CD4-positive, alpha-beta T cell (primary cell): Measurements from ENCODE around the gene PTRH1. TPM values are rescaled to one million over a fixed set of nuclear protein-coding genes. Genes with fewer than 3 reads are reported as not detected.

Experiments
- ATAC-seq: fragments of 200-7000 bp; cut with Tn5 transposase; one replicate; pipeline ENCODE4 v1.10.0; 2022; ENCODE audit warnings: mild to moderate bottlenecking; ENCODE audit not compliant: poor library complexity
- CTCF ChIA-PET: fragments of 350-600 bp; sonication (Branson Sonifier 250); formaldehyde crosslinking; loops from one replicate; lab custom pipeline; 2021; ENCODE audit warnings: antibody characterized with exemption, inconsistent platforms; lab: Charles Lee
- POLR2A ChIA-PET: fragments of 350-600 bp; sonication (Branson Sonifier 250); formaldehyde crosslinking; loops from one replicate; lab custom pipeline; 2021; ENCODE audit warnings: antibody characterized with exemption, inconsistent platforms; lab: Charles Lee
- DNase-seq, 14 experiments: peaks; one replicate each; pipeline ENCODE4 v3.0.0-alpha.2; 2013 to 2020; ENCODE audit warnings: mixed read lengths in 2 of 14
- H3K27ac ChIP-seq, 2 donors: one replicate each; pipeline versions ENCODE4 v1.5.1 to v1.7.0; 2013; ENCODE audit warnings: low read length in 2 of 2, low read depth in 1 of 2, mild to moderate bottlenecking in 1 of 2
- H3K27me3 ChIP-seq, 2 experiments: 1 replicate in 1 of 2; 2 replicates in 1 of 2; pipeline versions ENCODE4 v1.6.1 to v1.7.0; 2013; ENCODE audit warnings: low read length in 2 of 2, control low read depth in 1 of 2, mild to moderate bottlenecking in 1 of 2, moderate library complexity in 1 of 2; ENCODE audit not compliant: insufficient read depth in 2 of 2, control insufficient read depth in 1 of 2
- H3K36me3 ChIP-seq: one replicate; pipeline ENCODE4 v1.6.1; 2013; ENCODE audit warnings: low read length, control low read depth; ENCODE audit not compliant: insufficient read depth
- H3K4me1 ChIP-seq: one replicate; pipeline ENCODE4 v1.6.1; 2013; ENCODE audit warnings: low read length, control low read depth; ENCODE audit not compliant: insufficient read depth
- H3K4me3 ChIP-seq: one replicate; pipeline ENCODE4 v1.5.1; 2013; ENCODE audit warnings: mild to moderate bottlenecking, low read length, moderate library complexity
- H3K9me3 ChIP-seq, 2 experiments: 1 replicate in 1 of 2; 2 replicates in 1 of 2; pipeline versions ENCODE4 v1.6.1 to v1.7.0; 2013; ENCODE audit warnings: low read length in 2 of 2, mild to moderate bottlenecking in 2 of 2, control low read depth in 1 of 2, moderate library complexity in 1 of 2; ENCODE audit not compliant: control insufficient read depth in 1 of 2, insufficient read depth in 1 of 2
- H3K27ac Mint-ChIP-seq: one replicate; pipeline ENCODE4 v1.8.0; 2020; ENCODE audit warnings: mixed read lengths
- H3K27me3 Mint-ChIP-seq: one replicate; pipeline ENCODE4 v1.8.0; 2021; ENCODE audit warnings: mixed read lengths
- H3K36me3 Mint-ChIP-seq: one replicate; pipeline ENCODE4 v1.8.0; 2021; ENCODE audit warnings: low read depth, mixed read lengths
- H3K4me1 Mint-ChIP-seq: one replicate; pipeline ENCODE4 v1.8.0; 2021; ENCODE audit warnings: low read depth, mixed read lengths
- H3K4me3 Mint-ChIP-seq: one replicate; pipeline ENCODE4 v1.8.0; 2020; ENCODE audit warnings: mild to moderate bottlenecking, mixed read lengths
- H3K9me3 Mint-ChIP-seq: one replicate; pipeline ENCODE4 v1.8.0; 2020; ENCODE audit warnings: mixed read lengths
- intact Hi-C, 2 experiments: fragments of 100-400 bp; cut with DNase I in 1 of 2; cut with micrococcal nuclease in 1 of 2; formaldehyde crosslinking; loops; one replicate each; pipeline versions ENCODE4 v1.15.1 to v1.9.0; 2023 to 2025; cut with DNase I, micrococcal nuclease
- total RNA-seq, 174 experiments: library from RNA in 2 of 174; stranded (reverse) in 2 of 174; gene quantifications; one replicate each; pipeline ENCODE4 v1.2.3 and lab custom pipeline; 2021 to 2026
- TF ChIP-seq, protein P1 (sequence below): fragments of 200-600 bp; IDR thresholded peaks from one replicate; pipeline ENCODE4 v1.8.0; 2022; ENCODE audit warnings: antibody characterized with exemption, mild to moderate bottlenecking

PTRH1 gene
- total RNA-seq, 2 experiments from 2014 or later, result 4.5 to 5.9 TPM

DNA sequence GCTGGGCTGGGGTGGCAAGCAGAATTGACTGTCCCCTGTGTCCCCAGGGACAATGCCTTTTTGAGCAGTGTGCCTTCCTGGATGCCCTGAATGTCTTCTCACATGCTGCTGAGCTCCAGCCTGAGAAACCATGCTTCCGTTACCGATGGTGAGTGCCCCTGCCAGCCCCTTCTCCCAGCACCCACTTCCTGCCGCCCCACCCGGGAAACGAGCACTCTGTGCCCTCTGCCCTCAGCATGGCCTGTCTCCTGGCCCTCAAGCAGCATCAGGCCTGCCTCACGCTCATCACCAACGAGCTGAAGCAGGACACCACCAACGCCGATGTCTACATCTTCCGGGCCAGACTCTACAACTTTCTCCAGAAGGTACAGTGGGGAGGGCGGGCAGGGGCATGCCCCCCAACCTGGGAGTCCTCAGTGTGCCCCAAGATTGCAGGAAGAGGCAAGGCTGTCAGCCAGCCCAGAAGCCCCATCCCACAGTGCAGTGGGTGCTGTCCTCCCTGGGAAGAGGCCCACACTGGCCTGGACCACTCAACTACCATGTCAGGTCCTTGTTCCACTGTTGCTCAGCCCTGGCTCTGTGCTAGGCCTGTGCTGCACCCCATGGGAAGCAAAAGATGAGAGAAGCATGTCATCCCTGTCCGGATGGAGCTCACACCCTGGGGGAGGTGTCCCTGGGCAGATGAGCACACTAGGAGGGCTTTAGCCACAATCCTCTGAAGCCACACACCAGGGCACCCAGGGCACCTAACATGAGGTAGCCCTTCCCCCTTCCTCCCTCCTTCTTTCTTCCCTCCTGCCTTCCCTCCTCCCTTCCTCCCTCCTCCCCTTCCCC, 4.8 kb upstream of the PTRH1 start:
- TF ChIP-seq, protein P1, sequence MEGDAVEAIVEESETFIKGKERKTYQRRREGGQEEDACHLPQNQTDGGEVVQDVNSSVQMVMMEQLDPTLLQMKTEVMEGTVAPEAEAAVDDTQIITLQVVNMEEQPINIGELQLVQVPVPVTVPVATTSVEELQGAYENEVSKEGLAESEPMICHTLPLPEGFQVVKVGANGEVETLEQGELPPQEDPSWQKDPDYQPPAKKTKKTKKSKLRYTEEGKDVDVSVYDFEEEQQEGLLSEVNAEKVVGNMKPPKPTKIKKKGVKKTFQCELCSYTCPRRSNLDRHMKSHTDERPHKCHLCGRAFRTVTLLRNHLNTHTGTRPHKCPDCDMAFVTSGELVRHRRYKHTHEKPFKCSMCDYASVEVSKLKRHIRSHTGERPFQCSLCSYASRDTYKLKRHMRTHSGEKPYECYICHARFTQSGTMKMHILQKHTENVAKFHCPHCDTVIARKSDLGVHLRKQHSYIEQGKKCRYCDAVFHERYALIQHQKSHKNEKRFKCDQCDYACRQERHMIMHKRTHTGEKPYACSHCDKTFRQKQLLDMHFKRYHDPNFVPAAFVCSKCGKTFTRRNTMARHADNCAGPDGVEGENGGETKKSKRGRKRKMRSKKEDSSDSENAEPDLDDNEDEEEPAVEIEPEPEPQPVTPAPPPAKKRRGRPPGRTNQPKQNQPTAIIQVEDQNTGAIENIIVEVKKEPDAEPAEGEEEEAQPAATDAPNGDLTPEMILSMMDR, result no peak
- Histone ChIP-seq H3K36me3 (no peaks in the 10 kb centered on the region), H3K4me1 (peaks cover 51% of the 10 kb centered on the region), H3K4me3 (peak overlapping the region; percentile 7), H3K9me3 (no peaks in the 10 kb centered on the region), H3K27ac (peak overlapping the region in 1 of 2 donors; percentile 44), H3K27me3 (no peaks in the 10 kb centered on the region)
- H3K27me3 Mint-ChIP-seq, result no peaks in the 10 kb centered on the region
- peak overlapping the region; percentile 74 for H3K27ac Mint-ChIP-seq
- CTCF ChIA-PET, result interaction anchor here (0.6 to 3.5 kb wide), 2 partner anchors 14 to 68 kb away, joined by 3 to 10 read pairs; partner anchors contain the start of gene TOR2A
- H3K36me3 Mint-ChIP-seq, result peaks cover 5% of the 10 kb centered on the region
- no peaks in the 10 kb centered on the region for H3K9me3 Mint-ChIP-seq
- peak overlapping the region; percentile 75 for H3K4me3 Mint-ChIP-seq
- POLR2A ChIA-PET, result interaction anchor here (0.7 to 1.0 kb wide), 5 partner anchors 9 to 108 kb away, joined by 3 to 5 read pairs (median 3); partner anchors contain the start of genes SH2D3C, STXBP1 and TOR2A
- H3K4me1 Mint-ChIP-seq, result peaks cover 21% of the 10 kb centered on the region
- ATAC-seq, result no peak
- intact Hi-C loops, result no loop called here
- DNase-seq, result peak in 5 of 14 experiments; percentile 10 to 81 (median 38)

DNA sequence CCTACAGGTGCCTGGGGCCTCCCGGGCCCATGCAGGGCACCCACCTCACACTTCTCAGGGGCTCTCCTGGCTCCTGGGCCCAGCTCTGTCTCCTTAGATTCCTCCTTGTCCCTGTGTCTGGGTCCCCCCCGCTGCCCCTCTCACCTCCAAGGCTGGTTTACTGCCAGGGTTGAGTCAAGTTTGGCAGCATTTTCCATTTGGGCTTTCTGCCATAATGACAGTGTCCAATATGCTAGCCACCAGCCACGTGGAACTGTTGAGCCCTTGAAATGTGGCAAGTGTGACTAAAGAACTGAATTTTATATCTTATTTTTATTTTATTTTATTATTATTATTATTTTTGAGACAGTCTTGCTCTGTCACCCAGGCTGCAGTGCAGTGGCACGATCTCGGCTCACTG, 2.3 kb upstream of the PTRH1 start:
- no peak overlapping the region for H3K27ac Mint-ChIP-seq
- peaks cover 61% of the 10 kb centered on the region for H3K4me1 ChIP-seq
- no peaks in the 10 kb centered on the region for H3K9me3 ChIP-seq

DNA sequence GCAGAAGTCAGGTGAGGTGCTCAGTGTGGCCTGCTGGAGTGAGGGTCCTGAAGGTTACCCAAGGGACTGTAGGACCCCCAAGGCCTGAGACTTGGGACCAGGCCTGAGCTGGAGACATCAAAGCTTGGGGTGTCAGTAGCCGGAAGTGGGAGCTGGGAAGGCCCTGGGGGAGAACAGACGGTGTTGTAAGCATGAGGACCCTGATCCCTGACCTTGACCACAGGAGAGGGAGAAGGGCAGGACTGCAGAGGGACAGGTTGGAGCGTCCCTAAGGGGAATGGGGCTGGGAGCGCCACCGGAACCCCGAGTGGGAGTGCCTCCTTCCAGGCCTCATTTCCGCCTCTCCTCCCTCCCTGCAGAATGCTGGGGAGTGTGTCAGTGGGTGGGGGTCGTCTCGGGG, 949 bp upstream of the PTRH1 start:
- Histone ChIP-seq H3K4me3 (peak overlapping the region; percentile 73), H3K36me3 (no peaks in the 10 kb centered on the region), H3K9me3 (no peaks in the 10 kb centered on the region), H3K27ac (peak overlapping the region in 1 of 2 donors; percentile 76), H3K27me3 (no peaks in the 10 kb centered on the region), H3K4me1 (peaks cover 56% of the 10 kb centered on the region)
- intact Hi-C loops, result loop anchor here (2.0 to 10.0 kb wide), 4 partner anchors 16 to 351 kb away; partner anchors contain the start of genes STXBP1 (in 2 of the 2), NAIF1 (in 1 of the 2) and SLC25A25 (in 1 of the 2)
- TF ChIP-seq, protein P1, result no peak
- peaks cover 5% of the 10 kb centered on the region for H3K36me3 Mint-ChIP-seq
- no peaks in the 10 kb centered on the region for H3K9me3 Mint-ChIP-seq
- POLR2A ChIA-PET, result interaction anchor here (1.1 to 2.0 kb wide), 8 partner anchors 8 to 265 kb away, joined by 3 to 16 read pairs (median 6); partner anchors contain the start of genes CDK9, LRSAM1, RPL12 and TOR2A
- ATAC-seq (no peak), DNase-seq (no peak)
- peak overlapping the region; percentile 83 for H3K27ac Mint-ChIP-seq
- H3K27me3 Mint-ChIP-seq, result no peaks in the 10 kb centered on the region
- peak overlapping the region; percentile 92 for H3K4me3 Mint-ChIP-seq
- H3K4me1 Mint-ChIP-seq, result peaks cover 24% of the 10 kb centered on the region
- CTCF ChIA-PET, result interaction anchor here (1.6 to 2.5 kb wide), 2 partner anchors 18 to 153 kb away, joined by 8 to 28 read pairs; partner anchors contain the start of gene TOR2A

More for the DNA sequence above, 2.3 kb upstream of the PTRH1 start:
- DNase-seq (no peak), ATAC-seq (no peak)
- POLR2A ChIA-PET, result no interaction called here
- intact Hi-C loops, result loop anchor here (2.0 to 10.0 kb wide), 4 partner anchors 15 to 350 kb away; partner anchors contain the start of genes STXBP1 (in 2 of the 2), NAIF1 (in 1 of the 2) and SLC25A25 (in 1 of the 2)
- Mint-ChIP-seq H3K4me3 (no peak overlapping the region), H3K9me3 (no peaks in the 10 kb centered on the region), H3K36me3 (peaks cover 5% of the 10 kb centered on the region), H3K4me1 (peaks cover 21% of the 10 kb centered on the region), H3K27me3 (no peaks in the 10 kb centered on the region)
- CTCF ChIA-PET, result interaction anchor here (3.5 kb wide), 1 partner anchor 17 kb away, joined by 10 read pairs; the partner anchor contains the start of gene TOR2A
- TF ChIP-seq, protein P1, result no peak
- Histone ChIP-seq H3K4me3 (no peak overlapping the region), H3K27me3 (no peaks in the 10 kb centered on the region), H3K36me3 (no peaks in the 10 kb centered on the region), H3K27ac (no peak overlapping the region)
